ENCODE data around the gene ZFYVE19. TPM values are rescaled to one million over a fixed set of nuclear protein-coding genes. Genes with fewer than 3 reads are reported as not detected.
A peak's percentile ranks its signal among the peaks of the same experiment; 100 is the strongest.

ZFYVE19 gene
- total and polyA plus RNA-seq, 2 of the 13 experiments (the other 11 are each of a cell fraction or from before 2014, with no cell fraction given): 23.3 to 44.0 TPM

DNA sequence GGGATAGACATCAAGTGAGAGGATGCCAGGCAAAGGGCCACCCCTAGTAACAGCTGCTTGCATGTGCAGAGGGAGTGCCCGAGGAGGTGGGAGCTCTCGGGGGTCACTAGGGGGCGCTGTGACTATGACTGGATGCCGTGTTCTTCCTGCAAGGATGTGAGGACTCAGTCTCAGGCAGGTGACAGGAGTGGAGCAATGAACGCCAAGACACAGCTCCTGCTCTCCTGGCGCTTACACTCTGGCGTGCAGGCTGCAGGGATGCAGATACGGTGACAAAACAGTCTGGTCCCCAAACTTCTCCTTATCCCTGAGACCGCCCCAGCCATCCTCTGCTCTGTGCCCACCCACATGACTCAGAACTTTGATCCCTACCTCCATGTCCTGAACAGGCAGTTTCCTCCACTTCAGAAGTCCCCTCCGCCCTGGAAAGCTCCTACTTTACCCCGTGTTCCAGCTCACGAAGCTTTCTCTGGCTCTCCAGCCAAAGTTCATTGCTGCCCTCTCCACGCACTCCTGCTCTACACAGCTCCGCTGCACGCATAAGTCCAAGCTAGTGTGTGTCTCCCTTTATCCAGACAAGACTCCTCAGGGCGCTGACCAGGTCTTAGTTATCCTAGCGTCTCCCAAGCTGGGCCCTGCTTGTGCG is 52.4 kb downstream of the ZFYVE19 start (continued):
- peak; percentile 43; the same call in 1 of the 2 replicates for TF ChIP-seq BHLHE40 (IDR thresholded peaks at IDR 0.05; ENCODE audit: low read length)
- TF ChIP-seq HOXA3 (CRISPR knock-in tag; IDR thresholded peaks at IDR 0.05): peak; percentile 14; the same call in 1 of the 2 replicates
- peak; percentile 23; the same call in 1 of the 2 replicates for TF ChIP-seq GABPB1 (CRISPR knock-in tag; IDR thresholded peaks at IDR 0.05)
- TF ChIP-seq ZSCAN25 (CRISPR knock-in tag; IDR thresholded peaks at IDR 0.05): peak; percentile 77; the same call in 1 of the 2 replicates
- TF ChIP-seq ZSCAN22 (CRISPR knock-in tag; IDR thresholded peaks at IDR 0.05): no peak
- 0 out of 2 replicates have a peak, but pooled peaks have one; percentile 27 for TF ChIP-seq ZNF563 (CRISPR knock-in tag; IDR thresholded peaks at IDR 0.05)
- TF ChIP-seq NPAS2 (CRISPR knock-in tag; IDR thresholded peaks at IDR 0.05; ENCODE audit: borderline replicate concordance): no peak
- TF ChIP-seq, protein P1, sequence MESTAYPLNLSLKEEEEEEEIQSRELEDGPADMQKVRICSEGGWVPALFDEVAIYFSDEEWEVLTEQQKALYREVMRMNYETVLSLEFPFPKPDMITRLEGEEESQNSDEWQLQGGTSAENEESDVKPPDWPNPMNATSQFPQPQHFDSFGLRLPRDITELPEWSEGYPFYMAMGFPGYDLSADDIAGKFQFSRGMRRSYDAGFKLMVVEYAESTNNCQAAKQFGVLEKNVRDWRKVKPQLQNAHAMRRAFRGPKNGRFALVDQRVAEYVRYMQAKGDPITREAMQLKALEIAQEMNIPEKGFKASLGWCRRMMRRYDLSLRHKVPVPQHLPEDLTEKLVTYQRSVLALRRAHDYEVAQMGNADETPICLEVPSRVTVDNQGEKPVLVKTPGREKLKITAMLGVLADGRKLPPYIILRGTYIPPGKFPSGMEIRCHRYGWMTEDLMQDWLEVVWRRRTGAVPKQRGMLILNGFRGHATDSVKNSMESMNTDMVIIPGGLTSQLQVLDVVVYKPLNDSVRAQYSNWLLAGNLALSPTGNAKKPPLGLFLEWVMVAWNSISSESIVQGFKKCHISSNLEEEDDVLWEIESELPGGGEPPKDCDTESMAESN (CRISPR knock-in tag; conservative IDR thresholded peaks at IDR 0.05): peak; percentile 84
- 0 out of 2 replicates have a peak, but pooled peaks have one; percentile 16 for TF ChIP-seq HNF4A (CRISPR knock-in tag; IDR thresholded peaks at IDR 0.05)
- 0 out of 2 replicates have a peak, but pooled peaks have one; percentile 3 for TF ChIP-seq HNF4G (IDR thresholded peaks at IDR 0.05; ENCODE audit: borderline replicate concordance, low read depth, low read length)
- TF ChIP-seq HNF4G (CRISPR knock-in tag; IDR thresholded peaks at IDR 0.05; ENCODE audit: borderline replicate concordance, low read depth): peak; percentile 62; the same call in 1 of the 2 replicates
- TF ChIP-seq, protein P2, sequence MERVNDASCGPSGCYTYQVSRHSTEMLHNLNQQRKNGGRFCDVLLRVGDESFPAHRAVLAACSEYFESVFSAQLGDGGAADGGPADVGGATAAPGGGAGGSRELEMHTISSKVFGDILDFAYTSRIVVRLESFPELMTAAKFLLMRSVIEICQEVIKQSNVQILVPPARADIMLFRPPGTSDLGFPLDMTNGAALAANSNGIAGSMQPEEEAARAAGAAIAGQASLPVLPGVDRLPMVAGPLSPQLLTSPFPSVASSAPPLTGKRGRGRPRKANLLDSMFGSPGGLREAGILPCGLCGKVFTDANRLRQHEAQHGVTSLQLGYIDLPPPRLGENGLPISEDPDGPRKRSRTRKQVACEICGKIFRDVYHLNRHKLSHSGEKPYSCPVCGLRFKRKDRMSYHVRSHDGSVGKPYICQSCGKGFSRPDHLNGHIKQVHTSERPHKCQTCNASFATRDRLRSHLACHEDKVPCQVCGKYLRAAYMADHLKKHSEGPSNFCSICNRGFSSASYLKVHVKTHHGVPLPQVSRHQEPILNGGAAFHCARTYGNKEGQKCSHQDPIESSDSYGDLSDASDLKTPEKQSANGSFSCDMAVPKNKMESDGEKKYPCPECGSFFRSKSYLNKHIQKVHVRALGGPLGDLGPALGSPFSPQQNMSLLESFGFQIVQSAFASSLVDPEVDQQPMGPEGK (CRISPR knock-in tag; IDR thresholded peaks at IDR 0.05): 0 out of 2 replicates have a peak, but pooled peaks have one; percentile 28
- no peak for TF ChIP-seq YEATS4 (CRISPR knock-in tag; IDR thresholded peaks at IDR 0.05; ENCODE audit: borderline replicate concordance)
- 0 out of 2 replicates have a peak, but pooled peaks have one; percentile 47 for TF ChIP-seq HMG20B (CRISPR knock-in tag; conservative IDR thresholded peaks at IDR 0.05)
- TF ChIP-seq ZFP1 (CRISPR knock-in tag; IDR thresholded peaks at IDR 0.05): no peak
- TF ChIP-seq, protein P3, sequence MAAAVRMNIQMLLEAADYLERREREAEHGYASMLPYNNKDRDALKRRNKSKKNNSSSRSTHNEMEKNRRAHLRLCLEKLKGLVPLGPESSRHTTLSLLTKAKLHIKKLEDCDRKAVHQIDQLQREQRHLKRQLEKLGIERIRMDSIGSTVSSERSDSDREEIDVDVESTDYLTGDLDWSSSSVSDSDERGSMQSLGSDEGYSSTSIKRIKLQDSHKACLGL (CRISPR knock-in tag; IDR thresholded peaks at IDR 0.05): 0 out of 2 replicates have a peak, but pooled peaks have one; percentile 32
- TF ChIP-seq ZNF761 (CRISPR knock-in tag; conservative IDR thresholded peaks at IDR 0.05): no peak
- TF ChIP-seq, protein P4, sequence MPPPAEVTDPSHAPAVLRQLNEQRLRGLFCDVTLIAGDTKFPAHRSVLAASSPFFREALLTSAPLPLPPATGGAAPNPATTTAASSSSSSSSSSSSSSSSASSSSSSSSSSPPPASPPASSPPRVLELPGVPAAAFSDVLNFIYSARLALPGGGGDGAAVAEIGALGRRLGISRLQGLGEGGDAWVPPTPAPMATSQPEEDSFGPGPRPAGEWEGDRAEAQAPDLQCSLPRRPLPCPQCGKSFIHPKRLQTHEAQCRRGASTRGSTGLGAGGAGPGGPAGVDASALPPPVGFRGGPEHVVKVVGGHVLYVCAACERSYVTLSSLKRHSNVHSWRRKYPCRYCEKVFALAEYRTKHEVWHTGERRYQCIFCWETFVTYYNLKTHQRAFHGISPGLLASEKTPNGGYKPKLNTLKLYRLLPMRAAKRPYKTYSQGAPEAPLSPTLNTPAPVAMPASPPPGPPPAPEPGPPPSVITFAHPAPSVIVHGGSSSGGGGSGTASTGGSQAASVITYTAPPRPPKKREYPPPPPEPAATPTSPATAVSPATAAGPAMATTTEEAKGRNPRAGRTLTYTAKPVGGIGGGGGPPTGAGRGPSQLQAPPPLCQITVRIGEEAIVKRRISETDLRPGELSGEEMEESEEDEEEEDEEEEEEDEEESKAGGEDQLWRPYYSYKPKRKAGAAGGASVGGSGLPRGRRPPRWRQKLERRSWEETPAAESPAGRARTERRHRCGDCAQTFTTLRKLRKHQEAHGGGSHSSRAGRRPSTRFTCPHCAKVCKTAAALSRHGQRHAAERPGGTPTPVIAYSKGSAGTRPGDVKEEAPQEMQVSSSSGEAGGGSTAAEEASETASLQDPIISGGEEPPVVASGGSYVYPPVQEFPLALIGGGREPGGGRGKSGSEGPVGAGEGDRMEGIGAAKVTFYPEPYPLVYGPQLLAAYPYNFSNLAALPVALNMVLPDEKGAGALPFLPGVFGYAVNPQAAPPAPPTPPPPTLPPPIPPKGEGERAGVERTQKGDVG (CRISPR knock-in tag; IDR thresholded peaks at IDR 0.05; ENCODE audit: borderline replicate concordance): peak; percentile 75; the same call in 1 of the 2 replicates
- 0 out of 2 replicates have a peak, but pooled peaks have one; percentile 37 for TF ChIP-seq ZNF709 (CRISPR knock-in tag; IDR thresholded peaks at IDR 0.05)
- TF ChIP-seq GATAD2A (CRISPR knock-in tag; IDR thresholded peaks at IDR 0.05): peak; percentile 54; the same call in 1 of the 2 replicates
- TF ChIP-seq ZNF251 (CRISPR knock-in tag; IDR thresholded peaks at IDR 0.05): no peak
- TF ChIP-seq ZNF136 (CRISPR knock-in tag; IDR thresholded peaks at IDR 0.05; ENCODE audit: low read depth): no peak

All from HepG2 (cell line).